ENCODE data around the gene ALPL.

The ALPL gene

DNA sequence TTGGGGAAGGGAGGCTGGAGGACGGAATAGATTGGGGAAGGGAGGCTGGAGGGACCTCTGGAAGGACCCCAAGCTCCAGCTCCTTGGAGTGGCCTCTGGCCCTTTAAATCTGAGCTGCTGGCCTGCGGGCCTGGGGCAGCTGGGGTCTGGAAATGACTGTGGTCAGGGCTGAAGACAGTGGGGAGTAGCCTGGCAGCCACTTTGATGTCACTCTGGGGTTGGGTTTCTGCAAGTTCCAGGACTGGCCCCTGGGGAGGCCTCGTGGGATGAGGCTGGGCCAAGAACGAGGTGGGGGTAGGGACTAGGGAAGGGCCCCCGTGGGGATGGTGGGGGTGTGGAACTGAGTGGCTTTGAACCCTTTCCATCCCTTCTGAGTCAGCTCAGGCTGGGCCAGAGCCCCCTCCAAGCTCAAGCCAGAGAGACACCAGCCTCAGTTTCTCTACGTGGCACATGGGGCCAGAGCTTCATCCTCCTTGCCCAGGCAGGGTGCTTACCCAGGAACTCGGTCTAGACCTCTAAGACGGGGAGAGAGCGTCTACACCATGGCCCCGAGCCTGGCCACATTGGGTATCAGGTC is 59.7 kb downstream of the ALPL start:
- DNase-seq (ENCODE audit: extremely low spot score): no peak
- TF ChIP-seq CTCF (IDR thresholded peaks at IDR 0.05; ENCODE audit: control extremely low read depth, extremely low read depth, low read depth, missing control alignments): no peak
- ChIA-PET CTCF (no interaction called here), POLR2A (no interaction called here)

DNA sequence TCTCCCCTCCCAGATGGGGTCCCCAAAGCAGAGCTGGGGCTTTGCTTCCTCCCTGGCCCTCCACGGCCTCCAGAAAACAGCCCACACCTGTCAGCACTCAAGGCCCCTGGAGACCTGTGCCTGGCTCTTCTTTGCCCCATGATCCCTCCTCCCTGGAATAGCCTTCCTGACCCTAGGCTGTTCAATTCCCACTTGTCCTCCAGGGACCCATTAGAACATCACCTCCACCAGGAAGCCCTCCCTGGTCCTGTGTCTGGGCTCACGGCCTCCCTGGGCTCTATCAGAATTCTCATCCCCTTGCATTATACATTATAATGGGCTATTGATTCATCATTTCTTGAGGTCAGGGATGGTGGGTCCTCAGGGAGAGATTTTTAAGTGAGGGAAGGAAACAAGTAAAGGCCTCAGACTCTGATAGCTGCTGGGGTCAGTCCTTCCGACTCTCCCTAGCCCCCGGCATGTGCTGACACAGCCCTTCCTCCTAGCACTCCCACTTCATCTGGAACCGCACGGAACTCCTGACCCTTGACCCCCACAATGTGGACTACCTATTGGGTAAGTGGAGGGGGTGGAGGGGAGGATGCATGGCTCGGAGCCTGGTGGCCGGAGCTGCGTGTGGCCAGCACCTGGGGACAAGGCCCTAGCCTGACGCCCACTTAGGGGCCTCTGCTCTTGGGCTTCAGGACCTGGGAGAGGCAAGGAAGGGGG is 60.8 kb downstream of the ALPL start:
- TF ChIP-seq CTCF (IDR thresholded peaks at IDR 0.05; ENCODE audit: control extremely low read depth, extremely low read depth, low read depth, missing control alignments): no peak
- ChIA-PET POLR2A (no interaction called here), CTCF (interaction anchor here (0.7 kb wide), 1 partner anchor 199 kb away, joined by 3 read pairs; no protein-coding TSS in a partner anchor)
- no peak for DNase-seq (ENCODE audit: extremely low spot score)

DNA sequence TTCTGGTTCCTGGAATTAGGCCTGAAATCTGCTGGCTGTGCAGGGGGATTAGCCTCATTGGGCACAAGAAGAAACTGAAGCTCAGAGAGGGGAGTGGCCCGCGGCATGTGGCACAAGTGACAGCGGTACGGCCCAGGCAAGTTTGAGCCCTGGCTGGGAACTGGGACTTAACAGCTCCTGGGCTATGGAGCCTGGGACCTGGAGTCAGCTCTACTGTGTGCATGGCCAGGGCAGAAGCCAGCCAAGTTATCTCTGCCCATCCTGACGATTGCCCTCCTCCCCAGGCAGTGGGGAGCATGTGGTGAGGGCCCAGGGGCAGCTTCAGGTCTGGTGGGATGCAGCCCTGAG is 61.3 kb downstream of the ALPL start:
- no peak for TF ChIP-seq CTCF (IDR thresholded peaks at IDR 0.05; ENCODE audit: control extremely low read depth, extremely low read depth, low read depth, missing control alignments)
- POLR2A ChIA-PET: no interaction called here
- DNase-seq (ENCODE audit: extremely low spot score): no peak
- CTCF ChIA-PET: interaction anchor here (0.7 kb wide), 1 partner anchor 200 kb away, joined by 3 read pairs; no protein-coding TSS in a partner anchor

DNA sequence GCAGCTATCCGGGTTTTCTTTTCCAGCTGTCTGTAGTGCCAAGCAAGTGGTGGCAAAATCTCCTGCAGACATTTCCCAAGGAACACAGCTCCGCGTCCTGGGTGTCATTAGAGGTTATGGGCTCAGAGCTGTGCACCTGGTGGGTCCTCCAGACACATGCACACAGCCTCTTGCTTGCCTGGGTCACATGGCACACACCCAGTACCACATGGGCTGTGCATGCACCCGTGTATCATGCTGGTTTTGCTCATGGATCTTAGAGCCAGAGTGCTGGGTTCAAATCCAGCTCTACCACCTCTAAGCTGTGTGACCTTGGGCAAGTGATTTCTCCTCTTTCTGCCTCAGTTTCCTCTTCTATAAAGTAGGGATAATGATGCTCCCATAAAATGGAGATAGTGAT is 61.7 kb downstream of the ALPL start:
- CTCF ChIA-PET: interaction anchor here (0.7 kb wide), 1 partner anchor 200 kb away, joined by 3 read pairs; no protein-coding TSS in a partner anchor
- DNase-seq (ENCODE audit: extremely low spot score): no peak
- POLR2A ChIA-PET: no interaction called here
- TF ChIP-seq CTCF (IDR thresholded peaks at IDR 0.05; ENCODE audit: control extremely low read depth, extremely low read depth, low read depth, missing control alignments): no peak

GRCh38 chr1:21572221-21572620 is 63.0 kb downstream of the ALPL start:
- no peak for DNase-seq (ENCODE audit: extremely low spot score)
- POLR2A ChIA-PET: no interaction called here
- TF ChIP-seq CTCF (IDR thresholded peaks at IDR 0.05; ENCODE audit: control extremely low read depth, extremely low read depth, low read depth, missing control alignments): no peak
- CTCF ChIA-PET: no interaction called here

GRCh38 chr1:21572735-21573277 is 63.6 kb downstream of the ALPL start:
- POLR2A ChIA-PET: no interaction called here

More at GRCh38 chr1:21572735-21573277, 63.6 kb downstream of the ALPL start:
- CTCF ChIA-PET: interaction anchor here (0.9 to 1.3 kb wide), 3 partner anchors 8 to 341 kb away, joined by 3 read pairs; no protein-coding TSS in a partner anchor
- no peak for TF ChIP-seq CTCF (IDR thresholded peaks at IDR 0.05; ENCODE audit: control extremely low read depth, extremely low read depth, low read depth, missing control alignments)
- DNase-seq (ENCODE audit: extremely low spot score): no peak

Data from GM10248 (cell line).